GM19035 (cell line): ENCODE measurements around the gene RAD21L1.
A peak's percentile ranks its signal among the peaks of the same experiment; 100 is the strongest.
"Not testable (repeated sequence)": the region's sequence is repeated elsewhere in the genome, so short reads cannot be mapped to it uniquely, and the experiment has no call there.

Experiments
- ATAC-seq: cut with Tn5 transposase; IDR thresholded peaks from one replicate; pipeline ENCODE4 v1.9.1; 2021; ENCODE audit not compliant: unreplicated experiment

The RAD21L1 gene

DNA sequence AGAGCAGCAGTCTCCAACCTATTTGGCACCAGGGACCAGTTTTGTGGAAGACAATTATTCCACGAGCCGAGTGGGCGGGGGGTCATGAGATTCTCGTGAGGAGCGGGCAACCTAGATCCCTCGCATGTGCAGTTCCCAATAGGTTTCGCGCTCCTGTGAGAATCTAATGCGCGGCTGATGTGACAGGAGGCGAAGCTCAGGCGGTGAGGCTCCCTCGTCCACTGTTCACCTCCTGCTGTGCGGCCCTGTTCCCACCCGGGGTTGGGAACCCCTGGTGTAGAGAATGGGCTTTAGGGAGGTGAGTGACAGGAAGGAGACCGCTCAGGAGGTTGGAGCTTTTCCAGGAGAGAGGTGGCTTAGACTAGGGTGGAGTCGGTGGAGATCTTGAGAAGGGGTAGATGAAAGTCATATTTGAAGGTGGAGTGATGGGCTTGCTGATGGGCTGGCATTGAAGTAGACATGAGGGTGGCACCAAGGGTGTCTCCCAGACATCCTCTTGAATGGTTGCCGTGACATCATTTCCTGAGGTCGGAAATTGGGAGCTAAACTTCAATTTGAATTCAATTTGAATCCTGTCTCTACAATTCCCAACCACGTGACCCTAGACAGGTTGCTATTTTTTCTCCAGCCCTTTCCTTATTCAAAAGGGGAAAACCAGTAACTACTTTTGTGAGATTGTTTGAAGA is 1.5 kb upstream of the RAD21L1 start:
- no peak for ATAC-seq

DNA sequence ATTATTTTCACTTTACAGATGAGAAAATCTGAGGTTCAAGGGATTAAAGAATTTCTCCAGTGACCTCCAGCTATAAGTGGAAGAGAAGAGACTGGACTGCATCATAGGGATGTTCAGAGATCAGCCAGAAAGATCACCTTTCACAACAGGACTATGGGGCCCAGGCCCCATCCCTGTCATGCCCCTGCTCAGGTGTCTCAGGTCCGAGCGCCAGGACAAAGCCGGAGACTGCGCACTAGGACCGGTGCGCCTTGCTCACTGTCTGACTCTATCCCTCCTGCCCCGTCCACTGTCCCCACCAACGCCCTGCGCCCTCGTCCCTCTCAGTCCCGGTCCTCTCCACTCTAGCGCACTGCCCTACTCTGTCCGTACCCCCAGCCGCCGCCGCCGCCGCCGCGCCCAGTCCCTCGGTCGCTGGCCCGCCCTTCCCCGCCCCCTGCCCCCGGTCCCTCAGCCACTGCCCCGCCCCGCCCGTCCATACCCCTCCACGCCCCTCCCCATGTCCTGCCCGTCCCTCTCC is 521 bp upstream of the RAD21L1 start:
- no peak for ATAC-seq

DNA sequence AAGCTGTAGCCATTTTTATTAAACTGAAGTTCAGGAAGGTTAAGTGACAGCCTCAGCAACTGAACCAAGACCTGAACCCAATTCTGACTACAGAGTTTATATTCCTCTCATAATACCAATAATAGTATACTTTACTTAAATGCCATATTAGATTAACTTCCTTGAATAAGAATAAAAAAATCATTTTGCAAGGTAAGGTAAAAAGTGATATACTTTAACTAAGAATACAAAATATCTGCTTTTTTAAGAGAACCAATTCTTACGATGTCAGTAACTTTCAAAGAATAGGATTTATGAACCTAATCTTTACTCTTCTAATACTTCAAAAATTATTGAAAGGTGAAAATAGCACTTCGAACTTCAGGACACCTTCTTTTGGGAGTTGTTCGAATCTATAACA is 3.7 kb downstream of the RAD21L1 start:
- ATAC-seq, result no peak

DNA sequence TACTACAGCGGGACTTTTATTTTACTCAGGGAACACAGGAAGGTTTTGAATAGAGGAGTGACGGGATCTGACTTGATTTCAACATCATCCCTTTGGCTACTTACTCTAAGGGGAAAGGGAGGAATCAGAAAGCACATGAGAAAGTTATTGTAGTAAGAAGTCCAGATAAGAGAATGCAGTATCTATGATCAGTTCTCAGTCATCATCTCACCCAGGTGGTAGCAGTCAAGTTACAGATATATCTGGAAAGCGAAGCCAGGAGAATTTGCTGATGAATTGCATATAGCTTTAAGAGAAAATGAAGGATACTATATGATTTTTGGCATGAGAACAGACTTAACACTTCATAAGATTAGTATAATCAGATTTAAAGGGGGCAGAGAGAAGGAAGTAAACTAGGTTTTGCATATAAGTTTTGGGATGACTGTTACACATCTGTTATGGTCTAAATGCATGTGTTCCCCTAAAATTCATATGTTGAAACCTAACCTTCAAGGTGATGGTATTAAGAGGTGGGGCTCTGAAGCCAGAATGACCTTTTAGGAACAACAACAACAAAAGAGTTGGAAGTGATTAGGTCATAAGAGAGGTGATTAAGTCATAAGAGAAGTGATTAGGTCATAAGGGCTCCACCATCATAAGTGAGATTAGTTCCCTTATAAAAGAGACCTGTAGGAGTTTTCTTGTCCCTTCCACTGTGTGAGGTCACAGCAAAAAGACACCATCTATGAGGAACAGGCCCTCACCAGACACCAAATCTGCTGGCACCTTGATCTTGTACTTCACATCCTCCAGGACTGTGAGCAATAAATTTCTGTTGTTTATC is 6.7 kb downstream of the RAD21L1 start:
- no peak for ATAC-seq

DNA sequence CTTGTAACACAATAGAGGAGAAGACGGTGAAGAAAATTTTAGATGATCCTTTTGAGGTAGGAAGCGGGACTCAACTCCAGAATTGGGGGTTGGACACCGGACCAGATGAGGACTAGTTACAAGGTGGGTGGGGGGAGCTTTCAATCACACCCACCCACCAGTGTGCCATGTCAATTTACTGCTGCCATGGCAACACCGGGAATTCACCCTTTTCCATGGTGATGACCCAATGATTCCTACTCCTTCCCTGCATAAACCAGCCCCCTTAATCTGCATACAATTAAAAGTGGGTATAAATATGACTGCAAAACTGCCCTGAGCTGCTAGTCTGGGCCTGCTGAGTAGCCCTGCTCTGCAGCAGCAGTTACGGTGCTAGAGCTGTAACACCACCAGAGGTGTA is 14.7 kb downstream of the RAD21L1 start:
- no peak for ATAC-seq

DNA sequence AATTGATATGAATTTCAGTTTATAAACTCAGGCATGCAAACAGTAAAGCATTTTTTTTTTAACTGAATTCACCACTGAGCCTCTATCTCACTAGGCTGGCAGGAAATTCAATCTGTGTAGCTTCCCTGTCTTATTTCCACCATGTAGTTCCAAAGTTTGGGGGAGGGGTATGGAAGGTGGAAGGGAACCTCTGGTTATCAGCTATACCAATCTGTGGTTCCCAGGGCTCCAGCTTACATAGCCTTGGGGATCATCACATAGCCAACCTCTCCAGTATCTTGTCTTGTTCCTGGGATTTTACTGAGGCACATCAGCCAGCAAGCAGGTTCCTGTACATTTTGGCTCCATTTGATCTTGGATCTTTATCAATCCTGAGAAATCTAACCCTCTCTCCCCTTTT is 15.6 kb downstream of the RAD21L1 start:
- no peak for ATAC-seq

DNA sequence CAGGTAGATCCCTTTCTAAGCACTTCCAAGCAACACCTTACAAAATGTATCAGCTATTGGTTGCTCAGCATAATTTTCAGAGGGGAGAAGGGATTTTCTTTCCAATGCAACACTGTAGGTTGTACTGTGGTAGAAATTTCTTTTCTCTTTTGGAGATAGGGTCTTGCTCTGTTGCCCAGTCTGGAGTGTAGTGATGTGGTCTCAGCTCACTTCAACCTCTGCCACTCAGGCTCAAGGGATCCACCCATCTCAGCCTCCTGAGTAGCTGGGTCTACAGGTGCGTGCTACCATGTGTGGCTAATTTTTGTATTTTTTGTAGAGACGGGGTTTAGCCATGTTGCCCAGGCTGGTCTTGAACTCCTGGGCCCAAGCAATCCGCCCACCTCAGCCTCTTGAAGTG is 16.3 kb downstream of the RAD21L1 start:
- no peak for ATAC-seq

DNA sequence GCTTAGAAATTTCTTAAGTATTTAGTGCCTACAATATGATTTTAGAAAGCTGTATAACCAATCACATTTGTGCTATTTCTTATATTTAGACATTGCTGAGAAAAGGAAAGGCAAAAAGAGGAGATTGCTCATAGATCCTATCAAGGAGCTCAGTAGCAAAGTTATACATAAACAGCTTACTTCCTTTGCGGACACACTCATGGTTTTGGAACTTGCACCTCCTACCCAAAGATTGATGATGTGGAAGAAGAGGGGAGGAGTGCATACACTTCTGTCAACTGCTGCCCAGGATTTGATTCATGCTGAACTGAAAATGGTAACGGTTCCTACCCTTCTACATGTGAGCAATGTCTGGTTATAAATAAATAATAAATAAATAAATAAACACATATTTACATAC is 16.7 kb downstream of the RAD21L1 start:
- no peak for ATAC-seq

DNA sequence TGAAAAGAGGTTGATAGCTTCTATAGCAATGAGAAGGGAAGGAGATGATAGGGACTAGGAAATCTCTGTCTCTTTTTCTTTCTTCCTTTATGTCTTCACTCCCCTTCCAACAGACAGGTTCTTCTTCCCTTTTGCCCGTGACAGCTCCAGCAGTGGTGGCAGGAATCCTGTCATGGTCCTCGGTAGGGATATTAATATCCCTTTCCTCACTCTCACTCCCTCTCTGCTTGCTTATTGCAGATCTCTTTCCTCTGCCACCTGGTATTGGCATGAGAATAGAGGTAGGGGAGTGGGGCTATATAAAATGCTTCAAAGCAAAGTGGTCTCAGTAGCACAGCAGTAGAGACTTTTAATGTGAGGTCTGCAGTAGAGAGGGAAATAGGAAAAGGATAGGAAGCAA is 19.7 kb downstream of the RAD21L1 start:
- no peak for ATAC-seq

DNA sequence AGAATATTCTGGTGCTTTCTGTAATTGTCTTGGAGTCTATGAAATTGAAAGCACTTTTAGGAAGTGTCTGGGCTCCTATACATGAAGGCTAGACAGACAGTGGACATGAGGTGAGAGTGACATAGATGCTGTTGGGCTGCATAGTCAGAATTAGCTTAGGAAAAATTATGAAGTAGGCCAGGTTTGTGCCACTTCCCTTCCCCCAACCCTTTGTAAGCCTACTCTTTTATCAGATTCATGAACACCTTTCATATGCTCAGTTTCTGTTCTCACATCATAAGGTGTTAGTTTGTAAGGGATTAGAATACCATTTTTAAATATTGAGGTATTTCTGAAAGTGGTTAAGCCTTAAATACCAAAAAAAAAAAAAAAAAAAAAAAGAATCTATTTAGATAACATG is 21.8 kb downstream of the RAD21L1 start:
- no peak for ATAC-seq

DNA sequence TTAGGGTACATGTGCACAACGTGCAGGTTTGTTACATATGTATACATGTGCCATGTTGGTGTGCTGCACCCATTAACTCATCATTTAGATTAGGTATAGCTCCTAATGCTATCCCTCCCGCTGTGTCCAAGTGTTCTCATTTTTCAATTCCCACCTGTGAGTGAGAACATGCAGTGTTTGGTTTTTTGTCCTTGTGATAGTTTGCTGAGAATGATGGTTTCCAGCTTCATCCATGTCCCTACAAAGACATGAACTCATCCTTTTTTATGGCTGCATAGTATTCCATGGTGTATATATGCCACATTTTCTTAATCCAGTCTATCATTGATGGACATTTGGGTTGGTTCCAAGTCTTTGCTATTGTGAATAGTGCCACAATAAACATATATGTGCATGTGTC is 24.4 kb downstream of the RAD21L1 start:
- ATAC-seq, result not testable (repeated sequence)

DNA sequence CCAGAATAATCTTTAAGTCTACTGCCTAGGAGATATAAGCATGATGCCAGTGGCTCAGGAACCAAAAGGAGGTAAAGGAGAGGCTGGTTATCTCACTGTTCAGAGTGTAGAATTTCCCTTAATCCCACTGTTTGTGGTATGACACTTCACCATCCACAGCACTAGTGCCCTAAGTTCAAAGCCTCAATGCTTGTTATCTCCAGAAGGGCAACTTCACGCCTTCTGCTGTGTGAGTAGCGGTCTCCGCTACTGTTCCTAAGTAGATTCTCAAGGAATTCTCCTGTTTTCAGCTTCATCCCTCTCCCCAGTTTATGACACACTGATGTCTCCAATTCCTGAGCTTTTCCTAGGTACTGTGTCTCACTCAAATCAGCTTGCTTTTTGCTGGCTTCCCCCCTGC is 26.6 kb downstream of the RAD21L1 start:
- no peak for ATAC-seq

DNA sequence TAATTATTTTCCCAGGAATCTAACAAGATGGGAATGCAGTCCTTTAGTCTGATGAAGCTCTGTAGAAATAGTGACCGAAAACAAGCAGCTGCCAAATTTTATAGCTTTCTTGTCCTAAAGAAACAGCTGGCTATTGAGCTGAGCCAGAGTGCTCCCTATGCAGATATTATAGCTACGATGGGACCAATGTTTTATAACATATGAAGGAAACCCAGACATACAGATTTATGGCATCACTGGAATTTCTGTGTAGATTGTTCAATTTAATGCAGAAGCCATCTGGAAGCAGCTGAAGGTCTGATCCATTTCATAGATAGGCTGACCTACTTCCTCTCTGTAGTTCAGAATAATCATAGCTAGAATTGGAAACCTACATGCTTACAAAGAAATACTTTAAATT is 28.4 kb downstream of the RAD21L1 start:
- no peak for ATAC-seq

DNA sequence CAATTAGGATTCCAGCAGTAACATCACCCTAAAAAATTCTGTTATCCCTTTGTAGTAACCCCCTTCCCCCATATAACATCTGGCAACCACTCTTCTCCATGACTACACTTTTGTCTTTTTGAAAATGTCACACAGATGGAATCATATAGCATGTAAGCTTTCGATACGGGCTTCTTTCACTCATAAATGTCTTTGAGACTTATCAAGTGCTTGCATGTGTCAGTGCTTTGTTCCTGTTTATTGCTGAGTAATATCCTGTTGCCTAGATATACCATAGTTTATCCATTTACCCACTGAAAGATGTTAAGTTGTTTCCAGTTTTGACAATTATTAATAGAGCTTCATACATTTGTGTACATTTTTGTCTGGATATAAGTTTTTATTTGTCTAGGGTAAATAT is 29.8 kb downstream of the RAD21L1 start:
- no peak for ATAC-seq

DNA sequence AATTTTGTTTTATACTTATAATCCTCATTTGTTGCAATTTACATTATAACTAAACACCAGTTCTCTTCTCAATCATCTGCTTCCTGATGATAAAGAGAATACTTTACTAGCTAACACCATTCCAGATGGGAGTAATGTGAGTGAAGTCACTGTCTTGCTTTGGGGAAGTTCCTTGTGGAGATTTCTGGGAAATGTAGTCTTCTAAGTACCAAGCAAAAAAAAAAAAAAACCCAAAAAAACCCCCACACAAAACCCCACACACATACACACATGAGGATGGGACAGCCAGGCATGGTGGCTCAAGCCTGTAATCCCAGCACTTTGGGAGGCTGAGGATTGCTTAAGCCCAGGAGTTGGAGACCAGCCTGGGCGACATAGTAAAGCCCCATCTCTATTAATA is 38.0 kb downstream of the RAD21L1 start:
- no peak for ATAC-seq

DNA sequence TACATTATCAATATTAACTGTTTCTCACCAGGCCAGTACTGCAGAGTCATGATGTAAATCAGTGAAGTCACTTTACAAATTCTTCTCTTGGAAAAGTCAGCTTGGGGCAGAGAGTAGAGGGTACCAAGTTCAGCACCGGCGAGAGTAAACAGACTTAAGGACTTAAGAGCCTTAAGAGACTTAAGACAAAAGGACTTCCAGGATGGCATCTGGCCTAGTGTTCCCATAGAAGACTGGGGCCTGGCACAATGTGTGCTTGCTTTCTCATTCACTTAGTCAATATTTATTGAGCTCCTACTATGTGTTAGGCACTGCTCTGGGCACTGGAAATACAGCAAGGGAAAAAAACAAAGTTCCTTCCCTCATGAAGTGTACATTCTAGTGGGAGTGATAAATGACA is 38.9 kb downstream of the RAD21L1 start:
- ATAC-seq, result no peak

DNA sequence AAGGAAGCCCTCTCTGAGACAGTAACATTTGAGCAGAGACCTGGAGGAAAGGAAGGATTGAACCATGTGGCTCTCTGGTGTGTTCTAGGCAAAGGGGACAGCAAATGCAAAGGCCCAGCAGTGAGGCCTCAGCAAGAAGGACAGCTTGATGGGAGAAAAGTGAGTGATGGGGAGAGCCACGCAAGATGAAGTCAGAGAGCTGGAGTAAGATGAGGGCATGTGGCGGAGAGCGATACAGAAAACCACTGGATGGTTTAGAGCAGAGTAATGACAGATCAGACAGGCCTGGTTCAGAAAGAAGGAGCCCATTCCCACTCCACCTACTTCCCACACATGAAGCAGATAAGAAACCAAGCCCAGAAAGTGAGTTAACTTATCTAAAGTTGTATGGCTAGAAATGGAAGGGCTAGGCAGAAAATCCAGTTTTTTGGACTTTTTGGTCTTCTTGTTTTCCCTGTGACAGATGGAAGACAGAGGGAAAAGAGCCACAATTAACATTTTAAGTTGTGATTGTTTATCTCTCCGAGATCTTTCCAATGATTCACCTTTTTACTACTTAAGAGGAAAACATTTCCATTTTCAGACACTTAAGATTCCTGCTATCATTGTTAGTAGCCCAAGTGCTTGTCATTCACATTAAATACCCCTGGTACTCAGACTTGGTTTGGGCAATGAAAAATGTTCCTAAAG is 39.5 kb downstream of the RAD21L1 start:
- no peak for ATAC-seq

DNA sequence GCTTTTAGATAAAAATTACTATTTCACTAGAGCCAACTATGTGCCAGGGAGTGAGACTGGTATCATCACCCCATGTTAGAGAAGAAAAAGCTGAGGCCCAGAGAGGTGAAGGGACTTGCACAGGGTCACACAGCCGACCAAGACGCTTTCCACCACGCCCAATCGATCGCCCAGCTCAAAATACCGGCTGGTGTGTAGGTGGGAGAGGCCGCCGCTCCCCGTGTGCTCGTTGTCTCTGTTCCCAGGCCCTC is 40.0 kb downstream of the RAD21L1 start:
- no peak for ATAC-seq

DNA sequence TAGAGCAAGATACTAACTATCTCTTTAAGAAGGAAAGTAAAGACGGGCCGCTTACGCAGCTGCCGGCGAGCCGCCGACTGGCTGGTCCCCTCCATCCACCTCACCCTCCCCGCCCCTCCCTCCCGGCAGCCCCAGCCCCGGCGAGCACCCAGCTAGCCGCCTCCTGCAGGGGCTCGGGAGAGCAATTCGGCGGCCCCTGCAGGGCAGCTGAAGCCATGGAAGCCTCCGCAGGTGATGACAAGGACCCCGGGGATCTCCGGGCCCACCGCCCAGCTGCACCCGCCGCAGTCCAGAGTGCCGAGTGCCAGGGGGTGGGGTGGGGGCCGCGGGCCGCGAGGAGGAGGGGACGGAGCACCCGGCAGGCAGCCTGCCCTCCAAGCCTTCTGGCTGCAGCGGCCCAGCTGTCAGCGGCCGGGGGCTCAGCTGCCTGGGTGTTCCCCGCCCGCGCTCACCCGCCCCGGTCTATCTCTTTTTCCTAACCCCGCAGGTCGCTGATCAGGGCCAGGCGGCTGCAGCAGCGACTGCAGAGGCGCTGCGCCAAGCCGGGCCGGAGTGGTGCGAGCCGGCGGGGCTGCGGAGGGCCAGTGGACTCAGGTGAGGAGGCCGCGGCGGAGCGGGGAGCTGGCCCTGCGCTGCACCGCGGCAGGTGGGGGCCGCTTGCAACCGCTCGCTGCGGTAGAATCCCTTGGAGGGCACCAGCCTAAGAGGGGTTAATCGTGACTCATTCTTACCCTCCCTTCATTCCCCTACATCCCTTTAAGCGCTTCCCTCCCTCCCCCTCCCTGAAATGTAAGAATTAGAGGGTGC is 40.5 kb downstream of the RAD21L1 start, which contains the start of gene SNPH:
SNPH (plus strand) TSS at position 128 of the 807 bp plus-strand sequence. CDS start 29,946 bp downstream, outside the sequence.
- peak; percentile 87 for ATAC-seq

DNA sequence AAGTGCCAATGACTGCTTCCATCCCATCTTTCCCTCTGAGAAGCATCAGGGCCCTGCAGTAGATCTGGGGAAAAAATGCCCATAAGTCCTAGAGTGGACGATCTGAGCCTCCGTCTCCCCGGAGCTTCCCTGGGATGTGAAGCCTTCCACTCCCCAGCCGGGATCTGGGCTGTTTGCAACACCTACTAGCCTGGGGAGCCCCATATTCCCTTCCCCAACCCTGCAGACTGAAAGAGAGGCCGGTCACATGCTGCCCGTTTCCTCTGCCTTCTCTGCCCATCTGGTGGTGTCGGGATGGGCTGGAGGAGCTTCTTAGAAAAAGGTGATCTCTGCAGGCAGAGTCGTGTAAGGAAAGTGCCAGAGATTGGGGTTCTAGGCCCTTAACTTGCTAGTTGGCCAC is 41.3 kb downstream of the RAD21L1 start:
- ATAC-seq, result no peak

DNA sequence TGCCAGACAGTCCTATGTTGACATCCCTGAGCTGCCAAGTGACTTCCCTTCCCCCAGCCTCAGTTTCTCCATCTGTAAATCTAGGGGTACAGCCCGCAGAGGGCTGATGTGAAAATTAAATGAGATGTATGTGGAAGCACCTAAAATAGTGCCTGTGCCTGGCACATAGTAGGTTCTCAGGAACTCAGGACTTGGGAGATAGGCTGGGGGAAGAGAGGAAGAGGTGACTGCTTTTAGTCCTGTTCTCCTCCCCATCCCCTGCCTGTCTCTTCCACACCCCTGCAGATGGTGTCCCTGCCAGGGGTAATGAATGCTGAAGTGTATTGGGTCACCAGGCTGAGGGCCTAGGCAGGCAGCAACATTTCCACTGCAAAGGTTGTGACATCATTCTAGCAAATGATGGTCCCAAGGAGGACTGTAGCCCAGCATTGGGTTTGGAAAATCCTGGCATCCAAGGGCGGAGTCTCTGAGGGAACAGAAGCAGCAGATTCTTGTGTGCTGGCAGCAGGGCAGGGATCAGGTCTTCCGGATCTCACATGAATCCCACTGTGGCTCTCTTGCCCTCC is 42.0 kb downstream of the RAD21L1 start:
- ATAC-seq, result no peak
